Trophoblast cell (in vitro differentiated cells and primary cell): ENCODE measurements around the gene MT1HL1.

Source experiments
- DNase-seq, 2 donors: peaks; one replicate each; pipeline ENCODE4 v3.0.0-alpha.2; 2016
- H2AFZ ChIP-seq: 2 replicates; pipeline ENCODE4 v1.6.1; 2013; ENCODE audit warnings: low read length, moderate library complexity, mild to moderate bottlenecking; ENCODE audit not compliant: insufficient read depth, poor library complexity
- H2AK5ac ChIP-seq: 2 replicates; pipeline ENCODE4 v1.6.1; 2013; ENCODE audit warnings: mild to moderate bottlenecking, low read length
- H2BK120ac ChIP-seq: 2 replicates; pipeline ENCODE4 v1.6.1; 2013; ENCODE audit warnings: low read length, mild to moderate bottlenecking, moderate library complexity; ENCODE audit not compliant: insufficient read depth, poor library complexity
- H2BK12ac ChIP-seq: 2 replicates; pipeline ENCODE4 v1.6.1; 2013; ENCODE audit warnings: mild to moderate bottlenecking, low read length, moderate library complexity
- H2BK5ac ChIP-seq: 2 replicates; pipeline ENCODE4 v1.6.1; 2013; ENCODE audit warnings: low read length, low read depth, moderate library complexity, mild to moderate bottlenecking; ENCODE audit not compliant: poor library complexity
- H3K14ac ChIP-seq: 2 replicates; pipeline ENCODE4 v1.6.1; 2013; ENCODE audit warnings: mild to moderate bottlenecking, low read length
- H3K18ac ChIP-seq: 2 replicates; pipeline ENCODE4 v1.6.1; 2013; ENCODE audit warnings: mild to moderate bottlenecking, low read length
- H3K23ac ChIP-seq: 2 replicates; pipeline ENCODE4 v1.6.1; 2013; ENCODE audit warnings: low read length
- H3K27ac ChIP-seq: 2 replicates; pipeline ENCODE4 v1.5.1; 2013; ENCODE audit warnings: low read depth, mild to moderate bottlenecking, inconsistent platforms, low read length, moderate library complexity
- H3K27me3 ChIP-seq: 2 replicates; pipeline ENCODE4 v1.6.1; 2013; ENCODE audit warnings: inconsistent platforms, mild to moderate bottlenecking, low read length, moderate library complexity; ENCODE audit not compliant: insufficient read depth
- H3K36me3 ChIP-seq, 2 experiments: 1 replicate in 1 of 2; 2 replicates in 1 of 2; pipeline ENCODE4 v1.6.1; 2013; ENCODE audit warnings: low read length in 2 of 2, mild to moderate bottlenecking in 2 of 2, moderate library complexity in 1 of 2; ENCODE audit not compliant: insufficient read depth in 2 of 2, control insufficient read depth in 1 of 2
- H3K4ac ChIP-seq: 2 replicates; pipeline ENCODE4 v1.6.1; 2013; ENCODE audit warnings: low read depth, mild to moderate bottlenecking, low read length, moderate library complexity
- H3K4me1 ChIP-seq, 2 experiments: 1 replicate in 1 of 2; 2 replicates in 1 of 2; pipeline ENCODE4 v1.6.1; 2013; ENCODE audit warnings: low read length in 2 of 2, mild to moderate bottlenecking in 2 of 2, moderate library complexity in 1 of 2; ENCODE audit not compliant: insufficient read depth in 2 of 2, control insufficient read depth in 1 of 2
- H3K4me2 ChIP-seq: 2 replicates; pipeline ENCODE4 v1.6.1; 2013; ENCODE audit warnings: inconsistent platforms, mild to moderate bottlenecking, low read length, moderate library complexity
- H3K4me3 ChIP-seq: 2 replicates; pipeline ENCODE4 v1.5.1; 2013; ENCODE audit warnings: mild to moderate bottlenecking, low read depth, low read length, inconsistent platforms
- H3K79me1 ChIP-seq: one replicate; pipeline ENCODE4 v1.6.1; 2013; ENCODE audit warnings: low read length
- H3K79me2 ChIP-seq: 2 replicates; pipeline ENCODE4 v1.6.1; 2013; ENCODE audit warnings: low read length, mild to moderate bottlenecking; ENCODE audit not compliant: control insufficient read depth, insufficient read depth, poor library complexity
- H3K9ac ChIP-seq: 2 replicates; pipeline ENCODE4 v1.6.1; 2013; ENCODE audit warnings: mild to moderate bottlenecking, low read length
- H3K9me3 ChIP-seq: 2 replicates; pipeline ENCODE4 v1.6.1; 2013; ENCODE audit warnings: low read depth, mild to moderate bottlenecking, control low read depth, inconsistent platforms, low read length; ENCODE audit not compliant: insufficient read depth
- H4K12ac ChIP-seq: 2 replicates; pipeline ENCODE4 v1.6.1; 2013; ENCODE audit warnings: low read depth, mild to moderate bottlenecking, low read length, moderate library complexity
- H4K8ac ChIP-seq: 2 replicates; pipeline ENCODE4 v1.6.1; 2013; ENCODE audit warnings: low read depth, mild to moderate bottlenecking, low read length, moderate library complexity
- H4K91ac ChIP-seq: one replicate; pipeline ENCODE4 v1.6.1; 2013; ENCODE audit warnings: low read depth, mild to moderate bottlenecking, low read length, moderate library complexity
- WGBS: extraction: QIAGEN DNeasy Blood & Tissue Kit; methylation state at CpG from one replicate; pipeline ENCODE4 v1.1.7; 2013; ENCODE audit warnings: missing lambda C conversion rate; ENCODE audit not compliant: insufficient read length, insufficient coverage; ENCODE audit errors: extremely low coverage; 5-methylcytosine and 5-hydroxymethylcytosine counted together

The MT1HL1 gene

GRCh38 chr1:236990052-236990445 lies 14.2 kb downstream of the MT1HL1 start:
- no peaks in the 10 kb centered on the region for H3K4me1 ChIP-seq
- no peak overlapping the region for H3K27ac ChIP-seq
- H2AFZ ChIP-seq: no peak overlapping the region
- H3K4me3 ChIP-seq: no peak overlapping the region
- H3K14ac ChIP-seq: no peak overlapping the region
- no peak overlapping the region for H4K91ac ChIP-seq
- no peak overlapping the region for H4K12ac ChIP-seq
- no peak overlapping the region for H2BK120ac ChIP-seq
- no peak overlapping the region for H3K4me2 ChIP-seq
- H3K36me3 ChIP-seq: no peaks in the 10 kb centered on the region
- H3K79me1 ChIP-seq: no peaks in the 10 kb centered on the region
- no CpG with 5 or more reads among the region's 1 CpG for WGBS
- no peak overlapping the region for H2AK5ac ChIP-seq
- no peak overlapping the region for H3K4ac ChIP-seq
- H3K9me3 ChIP-seq: peaks cover 7% of the 10 kb centered on the region
- H4K8ac ChIP-seq: no peak overlapping the region
- H2BK12ac ChIP-seq: no peak overlapping the region
- H3K18ac ChIP-seq: no peak overlapping the region
- H3K23ac ChIP-seq: no peak overlapping the region
- H3K27me3 ChIP-seq: no peaks in the 10 kb centered on the region
- no peak overlapping the region for H2BK5ac ChIP-seq
- no peak overlapping the region for H3K9ac ChIP-seq
- no peak for DNase-seq
- no peaks in the 10 kb centered on the region for H3K79me2 ChIP-seq

- Histone ChIP-seq H4K12ac (no peak overlapping the region), H3K4me2 (no peak overlapping the region), H2AK5ac (no peak overlapping the region), H2AFZ (no peak overlapping the region), H4K8ac (no peak overlapping the region), H3K4me3 (no peak overlapping the region), H2BK12ac (no peak overlapping the region), H3K9ac (no peak overlapping the region), H3K4ac (no peak overlapping the region), H3K23ac (no peak overlapping the region), H3K4me1 (no peaks in the 10 kb centered on the region), H3K27ac (no peak overlapping the region), H3K18ac (no peak overlapping the region), H3K79me1 (no peaks in the 10 kb centered on the region), H2BK120ac (no peak overlapping the region), H3K79me2 (no peaks in the 10 kb centered on the region), H2BK5ac (no peak overlapping the region), H3K36me3 (no peaks in the 10 kb centered on the region), H3K14ac (no peak overlapping the region), H3K27me3 (no peaks in the 10 kb centered on the region), H3K9me3 (peaks cover 7% of the 10 kb centered on the region), H4K91ac (no peak overlapping the region)
- no CpG with 5 or more reads among the region's 3 CpGs for WGBS
- DNase-seq: no peak
These were observed 14.8 kb downstream of the MT1HL1 start for GRCh38 chr1:236989290-236990051.

DNA sequence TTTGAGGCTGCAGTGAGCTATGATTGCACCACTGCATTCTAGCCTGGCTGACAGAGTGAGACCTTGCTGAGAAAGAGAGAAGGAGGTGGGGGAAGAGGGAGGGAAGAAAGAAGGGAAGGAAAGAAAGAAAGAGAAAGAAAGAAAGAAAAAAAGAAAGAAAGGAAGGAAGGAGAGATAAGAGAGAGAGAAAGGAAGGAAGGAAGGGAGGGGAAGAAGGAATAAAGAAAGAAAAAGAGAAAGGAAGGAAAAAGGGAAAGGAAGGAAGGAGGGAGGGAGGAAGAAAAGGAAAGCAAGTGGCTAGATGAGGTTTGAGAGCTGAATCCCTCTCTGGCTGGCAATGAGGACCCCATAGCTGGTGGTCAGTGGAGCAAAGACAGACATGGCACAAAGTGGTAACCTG lies 20.4 kb downstream of the MT1HL1 start:
- Histone ChIP-seq H3K23ac (no peak overlapping the region), H3K4ac (no peak overlapping the region), H3K4me1 (no peaks in the 10 kb centered on the region), H3K27ac (no peak overlapping the region), H3K4me2 (no peak overlapping the region), H3K79me1 (no peaks in the 10 kb centered on the region), H2BK5ac (no peak overlapping the region), H3K9ac (no peak overlapping the region), H3K18ac (no peak overlapping the region), H3K36me3 (no peaks in the 10 kb centered on the region), H2AFZ (no peak overlapping the region), H2BK12ac (no peak overlapping the region), H3K14ac (no peak overlapping the region), H3K4me3 (no peak overlapping the region), H2AK5ac (no peak overlapping the region), H2BK120ac (no peak overlapping the region), H4K12ac (no peak overlapping the region), H4K91ac (no peak overlapping the region), H3K79me2 (no peaks in the 10 kb centered on the region), H3K9me3 (peaks cover 1% of the 10 kb centered on the region), H4K8ac (no peak overlapping the region), H3K27me3 (no peaks in the 10 kb centered on the region)
- DNase-seq: no peak

GRCh38 chr1:236982380-236982779 lies 21.9 kb downstream of the MT1HL1 start:
- Histone ChIP-seq H2BK120ac (no peak overlapping the region), H4K8ac (no peak overlapping the region), H2AK5ac (no peak overlapping the region), H3K79me1 (no peaks in the 10 kb centered on the region), H2BK12ac (no peak overlapping the region), H3K27me3 (no peaks in the 10 kb centered on the region), H4K91ac (no peak overlapping the region), H3K79me2 (no peaks in the 10 kb centered on the region), H3K18ac (no peak overlapping the region), H2AFZ (no peak overlapping the region), H3K4me3 (no peak overlapping the region), H3K36me3 (no peaks in the 10 kb centered on the region), H3K4me2 (no peak overlapping the region), H3K9ac (no peak overlapping the region), H2BK5ac (no peak overlapping the region), H3K14ac (no peak overlapping the region), H3K23ac (no peak overlapping the region), H3K27ac (no peak overlapping the region), H3K4me1 (no peaks in the 10 kb centered on the region), H3K4ac (no peak overlapping the region), H4K12ac (no peak overlapping the region), H3K9me3 (peaks cover 1% of the 10 kb centered on the region)
- no peak for DNase-seq
- WGBS: no CpG with 5 or more reads among the region's 1 CpG
